Measurements from ENCODE around the gene BLACAT1.
A peak's percentile ranks its signal among the peaks of the same experiment; 100 is the strongest.
"Not testable (repeated sequence)": the region's sequence is repeated elsewhere in the genome, so short reads cannot be mapped to it uniquely, and the experiment has no call there.

BLACAT1 gene

DNA sequence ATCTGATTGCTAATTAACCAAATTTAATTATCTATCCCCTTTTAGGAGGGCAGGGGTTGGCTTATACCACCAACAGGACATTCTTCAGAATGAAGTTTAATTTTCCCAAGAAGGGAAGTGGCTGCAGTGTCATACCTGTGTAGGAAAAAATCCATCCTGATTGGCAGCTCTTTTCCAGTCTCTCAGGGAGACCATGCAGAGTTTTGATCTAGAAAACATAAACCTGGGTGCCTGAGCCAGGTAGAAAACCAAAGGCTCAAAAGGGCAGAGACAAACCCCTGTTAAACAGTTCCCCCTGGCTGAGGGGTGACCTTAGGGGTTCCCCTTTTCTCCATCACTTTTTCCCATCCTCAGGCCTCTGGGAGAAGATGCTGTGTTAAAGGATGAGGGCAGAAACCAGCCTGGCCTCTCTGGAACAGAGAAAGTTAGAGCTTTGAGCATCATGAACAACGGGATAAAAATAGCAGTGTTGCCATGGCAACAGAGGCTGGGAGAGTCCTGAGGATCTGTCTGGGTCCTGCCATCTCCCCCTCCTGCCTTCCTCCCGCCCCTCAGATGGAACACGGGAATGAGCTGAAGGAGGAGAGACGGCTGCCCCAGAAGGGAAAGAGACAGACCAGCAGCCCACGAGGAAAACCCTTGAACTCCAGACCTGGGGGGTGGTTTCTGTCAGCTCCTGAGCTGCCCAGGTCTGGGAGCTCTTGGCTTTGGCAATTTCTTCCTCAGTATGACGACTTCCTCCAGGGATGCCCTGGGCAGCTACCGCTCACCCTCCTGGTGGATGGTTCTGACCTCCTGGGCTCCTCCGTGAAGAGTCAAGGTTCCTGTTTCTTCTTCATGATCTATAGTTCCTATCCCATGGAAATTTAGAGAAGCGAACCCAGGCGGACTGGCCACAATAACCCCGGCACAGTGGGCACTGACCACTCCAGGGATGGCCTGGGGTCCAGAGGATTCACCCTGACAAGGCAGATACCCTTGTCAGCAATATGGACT, 20.0 kb downstream of the BLACAT1 start:
- no peak overlapping the region for H3K4me3 ChIP-seq (ENCODE audit: low read depth, low read length)
- TF ChIP-seq, protein P1, sequence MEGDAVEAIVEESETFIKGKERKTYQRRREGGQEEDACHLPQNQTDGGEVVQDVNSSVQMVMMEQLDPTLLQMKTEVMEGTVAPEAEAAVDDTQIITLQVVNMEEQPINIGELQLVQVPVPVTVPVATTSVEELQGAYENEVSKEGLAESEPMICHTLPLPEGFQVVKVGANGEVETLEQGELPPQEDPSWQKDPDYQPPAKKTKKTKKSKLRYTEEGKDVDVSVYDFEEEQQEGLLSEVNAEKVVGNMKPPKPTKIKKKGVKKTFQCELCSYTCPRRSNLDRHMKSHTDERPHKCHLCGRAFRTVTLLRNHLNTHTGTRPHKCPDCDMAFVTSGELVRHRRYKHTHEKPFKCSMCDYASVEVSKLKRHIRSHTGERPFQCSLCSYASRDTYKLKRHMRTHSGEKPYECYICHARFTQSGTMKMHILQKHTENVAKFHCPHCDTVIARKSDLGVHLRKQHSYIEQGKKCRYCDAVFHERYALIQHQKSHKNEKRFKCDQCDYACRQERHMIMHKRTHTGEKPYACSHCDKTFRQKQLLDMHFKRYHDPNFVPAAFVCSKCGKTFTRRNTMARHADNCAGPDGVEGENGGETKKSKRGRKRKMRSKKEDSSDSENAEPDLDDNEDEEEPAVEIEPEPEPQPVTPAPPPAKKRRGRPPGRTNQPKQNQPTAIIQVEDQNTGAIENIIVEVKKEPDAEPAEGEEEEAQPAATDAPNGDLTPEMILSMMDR (IDR thresholded peaks at IDR 0.05; ENCODE audit: borderline replicate concordance, insufficient read depth, low read depth, low read length) = no peak

DNA sequence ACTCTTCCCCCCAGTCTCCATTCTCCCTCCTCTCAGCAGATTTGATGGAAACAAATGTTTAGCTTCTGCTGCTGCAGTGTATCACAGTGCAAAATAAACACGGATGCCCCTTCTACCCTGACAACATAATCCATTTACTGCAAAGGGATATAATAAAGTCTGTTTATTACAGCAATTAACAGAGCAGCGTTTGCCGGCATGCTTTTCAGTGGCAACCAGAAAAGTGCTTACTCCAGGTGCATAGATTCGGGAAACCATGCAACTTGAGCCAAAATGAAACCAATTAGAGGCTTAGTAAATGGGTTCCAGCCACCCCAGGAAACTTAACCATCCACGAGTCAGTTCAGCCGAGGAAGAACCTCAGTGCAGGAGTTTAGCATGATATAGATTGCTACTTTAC, 21.1 kb downstream of the BLACAT1 start:
- H3K4me3 ChIP-seq (ENCODE audit: low read depth, low read length) = no peak overlapping the region
- TF ChIP-seq, protein P1 (IDR thresholded peaks at IDR 0.05; ENCODE audit: borderline replicate concordance, insufficient read depth, low read depth, low read length) = no peak

DNA sequence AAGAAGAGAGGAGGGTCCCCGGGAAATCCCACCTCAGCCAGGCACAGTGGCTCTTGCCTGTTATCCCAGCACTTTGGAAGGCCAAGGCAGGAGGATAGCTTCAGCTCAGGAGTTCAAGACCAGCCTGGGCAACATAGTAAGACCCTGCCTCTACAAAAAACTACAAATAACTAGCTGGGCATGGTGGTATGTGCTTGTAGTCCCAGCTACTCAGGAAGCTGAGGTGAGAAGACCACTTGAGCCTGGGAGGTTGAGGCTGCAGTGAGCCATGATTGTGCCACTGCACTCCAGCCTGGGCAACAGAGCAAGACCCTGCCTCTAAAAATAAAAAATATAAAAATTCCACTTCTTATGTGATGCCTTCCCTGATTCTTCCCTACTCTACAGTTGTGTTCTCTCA, 23.2 kb downstream of the BLACAT1 start:
- H3K4me3 ChIP-seq (ENCODE audit: low read depth, low read length) = not testable (repeated sequence)

DNA sequence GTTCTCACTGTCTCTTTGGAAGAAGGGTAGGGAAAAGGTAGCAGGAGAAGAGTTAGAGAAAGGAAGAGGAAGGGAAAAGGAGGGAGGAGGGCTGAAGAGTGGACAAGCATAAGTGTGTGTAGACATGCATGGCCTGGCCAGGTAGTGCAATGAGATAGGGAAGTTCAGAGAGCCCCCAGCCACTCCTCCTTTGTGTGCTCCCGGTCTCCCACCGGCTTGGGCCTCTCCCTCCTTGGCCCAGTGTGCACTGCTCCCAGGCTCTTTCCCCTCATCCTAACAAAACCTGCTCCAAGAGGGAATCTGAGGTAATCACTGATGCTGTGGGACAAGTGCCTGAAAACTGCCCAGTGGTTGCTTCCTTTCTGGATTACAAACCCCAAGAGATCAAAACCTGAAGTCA, 23.7 kb downstream of the BLACAT1 start:
- TF ChIP-seq, protein P1 (IDR thresholded peaks at IDR 0.05; ENCODE audit: borderline replicate concordance, insufficient read depth, low read depth, low read length) = no peak
- no peak overlapping the region for H3K4me3 ChIP-seq (ENCODE audit: low read depth, low read length)

DNA sequence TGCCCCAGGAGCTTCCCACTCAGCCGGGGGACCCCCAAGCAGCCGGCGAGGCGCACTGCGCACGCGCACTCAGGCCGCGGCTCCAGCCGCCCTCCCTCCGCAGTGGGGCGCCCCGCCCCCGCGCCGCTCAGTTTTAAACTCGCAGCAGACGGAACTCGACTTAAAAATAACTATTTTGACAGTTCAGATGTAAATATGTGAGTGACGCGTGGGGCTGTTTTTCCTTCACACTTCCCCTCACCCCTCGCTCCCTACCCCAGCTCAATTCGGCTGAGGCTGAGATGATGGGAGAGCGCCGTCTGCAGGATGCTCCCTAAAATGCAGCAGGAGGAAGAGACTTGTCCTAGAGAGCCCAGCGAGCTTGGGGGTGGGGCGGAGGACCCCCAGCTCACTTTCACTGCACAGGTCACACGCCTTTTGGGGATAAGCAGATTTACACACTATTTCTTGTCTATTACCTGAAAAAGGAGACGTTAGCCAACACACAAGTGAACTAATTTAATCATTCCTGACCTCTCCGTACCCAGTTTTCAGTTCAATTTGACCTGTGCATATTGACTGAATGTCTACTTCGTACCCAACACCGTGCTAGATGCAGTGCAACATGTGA, 25.0 kb downstream of the BLACAT1 start:
- TF ChIP-seq, protein P1 (IDR thresholded peaks at IDR 0.05; ENCODE audit: borderline replicate concordance, insufficient read depth, low read depth, low read length) = peak; percentile 52; the same call in 1 of the 2 replicates
- H3K4me3 ChIP-seq (ENCODE audit: low read depth, low read length) = no peak overlapping the region

DNA sequence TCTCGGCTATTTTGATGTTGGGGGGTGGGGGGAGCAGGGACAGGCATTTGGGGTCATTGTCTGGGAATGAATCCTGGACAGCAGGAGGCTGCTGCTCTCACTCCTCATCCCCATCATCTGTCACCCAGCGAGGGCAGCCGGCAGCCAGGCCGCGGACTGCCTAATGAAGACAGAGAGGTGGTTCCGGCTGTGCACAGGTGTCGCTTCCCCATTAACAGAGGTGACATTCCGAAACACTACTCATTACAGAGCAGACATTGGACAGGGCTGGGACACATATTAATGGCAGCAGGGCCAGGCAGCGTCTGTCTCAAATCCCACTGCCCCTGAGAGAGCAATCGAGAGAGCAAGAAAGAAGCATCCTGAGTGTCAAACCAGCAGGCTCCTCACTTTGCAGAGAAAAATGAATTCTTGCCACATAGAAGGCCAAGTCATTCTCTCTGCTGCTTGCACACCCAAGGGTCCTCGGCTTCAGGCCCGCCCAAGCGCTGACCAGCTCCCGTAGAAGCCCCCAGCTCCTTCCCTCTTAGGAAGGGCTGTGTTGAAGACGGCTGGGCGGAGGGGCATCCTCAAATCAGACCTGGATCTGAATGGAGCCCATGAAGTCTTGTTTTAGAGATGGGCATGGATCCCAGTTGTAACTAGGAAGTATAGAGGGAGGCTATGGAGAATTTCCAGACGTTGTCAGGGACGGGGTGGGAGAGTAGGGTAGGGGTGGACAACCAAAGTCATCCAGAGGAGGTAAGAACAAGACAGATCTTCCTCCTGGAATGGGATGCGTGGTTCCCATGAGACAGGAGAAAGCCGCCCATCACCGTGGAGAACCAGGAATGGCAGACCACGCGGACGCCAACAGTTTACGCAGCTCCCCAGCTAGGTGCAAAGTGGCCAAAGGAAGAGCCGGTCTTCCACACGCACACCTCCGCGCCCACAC, 25.8 kb downstream of the BLACAT1 start:
- H3K4me3 ChIP-seq (ENCODE audit: low read depth, low read length) = no peak overlapping the region
- TF ChIP-seq, protein P1 (IDR thresholded peaks at IDR 0.05; ENCODE audit: borderline replicate concordance, insufficient read depth, low read depth, low read length) = no peak

Measured in GM12875 (cell line).